Endothelial cell of umbilical vein (primary cell): ENCODE data around the gene SPACA7. TPM values are rescaled to one million over a fixed set of nuclear protein-coding genes. Genes with fewer than 3 reads are reported as not detected.

Source experiments
- BruUV-seq: library from RNA; stranded (reverse); fragments of 400-500 nt; replicated peaks from 2 replicates; lab custom pipeline; 2021; lab: Mats Ljungman, UMichigan
- CTCF ChIA-PET: fragments of 300-600, 350-600 bp; sonication (Branson Sonifier 250); formaldehyde crosslinking; loops from one replicate; lab custom pipeline; 2021; ENCODE audit warnings: antibody characterized with exemption, inconsistent platforms; lab: Charles Lee
- POLR2A ChIA-PET: fragments of 300-600, 350-600 bp; sonication (Branson Sonifier 250); formaldehyde crosslinking; loops from one replicate; lab custom pipeline; 2021; ENCODE audit warnings: antibody characterized with exemption, inconsistent platforms; lab: Charles Lee
- DNase-seq: peaks from one replicate; pipeline ENCODE4 v3.0.0-alpha.2; 2011; ENCODE audit warnings: low read depth, low spot score
- FAIRE-seq: peaks from 2 replicates; lab custom pipeline; 2011; peaks lifted over from hg19 to GRCh38; lab: Jason Lieb, UNC
- H2AFZ ChIP-seq: 2 replicates; pipeline ENCODE4 v1.6.0; 2012; ENCODE audit warnings: low read depth, low read length, control low read depth, inconsistent platforms
- H3K27ac ChIP-seq: 2 replicates; pipeline ENCODE4 v1.5.1; 2011; ENCODE audit warnings: low read depth, mild to moderate bottlenecking, control low read depth, low read length, moderate library complexity; ENCODE audit not compliant: insufficient read depth
- H3K27me3 ChIP-seq, 2 experiments: 2 replicates each; pipeline versions ENCODE4 v1.6.0 to v1.6.1; 2011; ENCODE audit warnings: low read length in 2 of 2, mixed read lengths in 1 of 2; ENCODE audit not compliant: control insufficient read depth in 2 of 2, insufficient read depth in 2 of 2
- H3K36me3 ChIP-seq, 2 experiments: 2 replicates in 1 of 2; 3 replicates in 1 of 2; pipeline ENCODE4 v1.5.1; 2011; ENCODE audit warnings: low read length in 2 of 2, mild to moderate bottlenecking in 1 of 2, moderate library complexity in 1 of 2; ENCODE audit not compliant: control insufficient read depth in 2 of 2, insufficient read depth in 2 of 2; ENCODE audit errors: extremely low read depth in 1 of 2
- H3K4me1 ChIP-seq: 3 replicates; pipeline ENCODE4 v1.5.1; 2011; ENCODE audit warnings: mild to moderate bottlenecking, low read length; ENCODE audit not compliant: control insufficient read depth, insufficient read depth; ENCODE audit errors: extremely low read depth
- H3K4me2 ChIP-seq: 2 replicates; pipeline ENCODE4 v1.6.1; 2011; ENCODE audit warnings: low read length, control low read depth, mixed read lengths; ENCODE audit not compliant: insufficient read depth
- H3K4me3 ChIP-seq, 3 experiments: fragments of 200-600 bp in 1 of 3; sonication (generic), shearing (Covaris generic) in 1 of 3; replicated peaks in 1 of 3; 2 replicates each; pipeline ENCODE4 v1.5.1; 2011 to 2016; ENCODE audit warnings: control low read depth in 3 of 3, low read length in 3 of 3, mild to moderate bottlenecking in 2 of 3, inconsistent platforms in 1 of 3, low read depth in 1 of 3, moderate library complexity in 1 of 3; ENCODE audit not compliant: insufficient read depth in 1 of 3
- H3K79me2 ChIP-seq: 2 replicates; pipeline ENCODE4 v1.6.0; 2012; ENCODE audit warnings: low read length, inconsistent platforms; ENCODE audit not compliant: control insufficient read depth, insufficient read depth
- H3K9ac ChIP-seq: replicated peaks from 2 replicates; pipeline ENCODE3; 2011; ENCODE audit warnings: low read length, control low read depth; ENCODE audit not compliant: insufficient read depth; ENCODE audit errors: extremely low read depth
- H3K9me1 ChIP-seq: replicated peaks from 3 replicates; pipeline ENCODE4 v1.6.0; 2011; ENCODE audit warnings: mild to moderate bottlenecking, low read length; ENCODE audit not compliant: control insufficient read depth, insufficient read depth; ENCODE audit errors: extremely low read depth
- H3K9me3 ChIP-seq: replicated peaks from 2 replicates; pipeline ENCODE4 v1.5.1; 2012; ENCODE audit warnings: low read length, inconsistent platforms; ENCODE audit not compliant: control insufficient read depth, insufficient read depth
- H4K20me1 ChIP-seq: replicated peaks from 2 replicates; pipeline ENCODE3; 2011; ENCODE audit warnings: mild to moderate bottlenecking, low read length; ENCODE audit not compliant: control insufficient read depth, insufficient read depth; ENCODE audit errors: extremely low read depth
- EZH2 ChIP-seq: IDR thresholded peaks from 2 replicates; pipeline ENCODE4 v1.6.1; 2012; ENCODE audit warnings: borderline replicate concordance, low read depth, mild to moderate bottlenecking, moderate library complexity, low read length, inconsistent platforms; ENCODE audit not compliant: severe bottlenecking
- FOS ChIP-seq: IDR thresholded peaks from 2 replicates; pipeline ENCODE4 v1.6.1; 2011; ENCODE audit warnings: mild to moderate bottlenecking, low read length, moderate library complexity, borderline replicate concordance; ENCODE audit not compliant: insufficient read depth
- JUN ChIP-seq: IDR thresholded peaks from 2 replicates; pipeline ENCODE4 v1.6.1; 2011; ENCODE audit warnings: borderline replicate concordance, low read depth; ENCODE audit not compliant: insufficient read length, insufficient read depth
- MYC ChIP-seq: IDR thresholded peaks from one replicate; pipeline ENCODE4 v1.6.1; 2011; ENCODE audit warnings: mild to moderate bottlenecking, low read depth, low read length
- POLR2A ChIP-seq: IDR thresholded peaks from 2 replicates; pipeline ENCODE4 v1.6.1; 2012; ENCODE audit warnings: low read depth, mild to moderate bottlenecking, control low read depth, low read length
- POLR2AphosphoS5 ChIP-seq: IDR thresholded peaks from 2 replicates; pipeline ENCODE4 v1.6.1; 2012; ENCODE audit warnings: low read depth, mild to moderate bottlenecking, control low read depth, low read length, moderate library complexity; ENCODE audit not compliant: insufficient read depth
- dilution Hi-C: fragments of 300-500 bp; cut with MboI; formaldehyde crosslinking; loops from one replicate; pipeline ENCODE4 v1.15.0; 2019; ENCODE audit warnings: low sequenced_read_pairs; ENCODE audit not compliant: extremely low pct_ligation_motif_present
- intact Hi-C: fragments of 100-400 bp; cut with micrococcal nuclease; formaldehyde crosslinking; loops from one replicate; pipeline ENCODE4 v1.10.0; 2022
- polyA plus RNA-seq, 4 experiments: library from polyadenylated mRNA; depleted of rRNA in 3 of 4; stranded (reverse) in 3 of 4; unstranded in 1 of 4; fragments of >200 nt; gene quantifications; 2 replicates each; pipeline versions ENCODE4 v1.2.1 to v1.2.3, GENCODE V29; 2011 to 2012; ENCODE audit warnings: missing spikeins in 1 of 4
- total RNA-seq: library from RNA; stranded (reverse); gene quantifications from 2 replicates; pipeline ENCODE4 v1.2.3, GENCODE V29; 2021
- TF ChIP-seq, protein P1 (sequence below): IDR thresholded peaks from 2 replicates; pipeline ENCODE4 v1.6.1; 2011; ENCODE audit not compliant: insufficient read depth, insufficient read length
- TF ChIP-seq, protein P2 (sequence below), 2 donors: IDR thresholded peaks; 1 replicate in 1 of 2; 2 replicates in 1 of 2; pipeline ENCODE4 v1.5.1; 2011; ENCODE audit warnings: low read length in 2 of 2, mild to moderate bottlenecking in 2 of 2, moderate library complexity in 2 of 2, control low read depth in 1 of 2, inconsistent platforms in 1 of 2, low read depth in 1 of 2; ENCODE audit not compliant: insufficient read depth in 1 of 2; ENCODE audit errors: extremely low read depth in 1 of 2

SPACA7 gene
- total and polyA plus RNA-seq, 2 donors (not counting 3 experiments of a cell fraction or from before 2014, with no cell fraction given), result not detected

DNA sequence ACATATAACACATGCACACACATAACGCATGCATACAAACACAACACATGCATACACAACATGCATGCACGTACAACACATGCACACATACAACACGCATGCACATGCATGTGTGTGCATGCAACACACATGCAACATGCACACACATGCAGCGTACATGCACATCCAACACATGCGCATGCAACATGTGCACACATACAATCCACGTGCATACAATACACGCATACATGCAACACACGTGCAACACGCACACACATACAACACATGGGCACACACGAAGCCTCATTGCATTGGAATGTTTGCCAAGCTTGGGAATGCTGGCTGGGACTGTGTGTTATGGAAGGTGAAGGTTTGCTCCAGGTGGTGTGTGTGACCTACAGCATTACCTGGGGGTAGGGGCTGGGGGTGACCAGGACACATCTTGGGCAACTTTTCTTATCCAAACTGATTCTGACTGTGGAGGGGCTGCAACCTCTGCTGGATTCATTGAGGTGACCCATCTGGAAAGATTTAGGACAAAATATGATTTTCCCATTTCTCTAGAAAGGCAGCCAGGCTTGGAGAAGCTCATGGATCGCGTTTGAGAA lies 58.9 kb downstream of the SPACA7 start:
- H2AFZ ChIP-seq, result no peak overlapping the region
- CTCF ChIA-PET, result no interaction called here
- no peaks in the 10 kb centered on the region for H4K20me1 ChIP-seq
- DNase-seq (no peak), FAIRE-seq (no peak)
- dilution Hi-C loops, result no loop called here
- H3K79me2 ChIP-seq, result no peaks in the 10 kb centered on the region
- H3K4me2 ChIP-seq, result no peak overlapping the region
- H3K9ac ChIP-seq, result no peak overlapping the region
- no peak overlapping the region for H3K4me3 ChIP-seq
- no peaks in the 10 kb centered on the region for H3K9me3 ChIP-seq
- no TSS peak for BruUV-seq
- TF ChIP-seq MYC (no peak), POLR2AphosphoS5 (no peak), FOS (no peak), POLR2A (no peak), JUN (no peak)
- TF ChIP-seq, protein P1, sequence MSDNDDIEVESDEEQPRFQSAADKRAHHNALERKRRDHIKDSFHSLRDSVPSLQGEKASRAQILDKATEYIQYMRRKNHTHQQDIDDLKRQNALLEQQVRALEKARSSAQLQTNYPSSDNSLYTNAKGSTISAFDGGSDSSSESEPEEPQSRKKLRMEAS, result peak; percentile 32
- no peaks in the 10 kb centered on the region for H3K4me1 ChIP-seq
- no peaks in the 10 kb centered on the region for H3K9me1 ChIP-seq
- POLR2A ChIA-PET, result no interaction called here
- H3K27ac ChIP-seq, result no peak overlapping the region
- no peaks in the 10 kb centered on the region for H3K36me3 ChIP-seq
- no peaks in the 10 kb centered on the region for H3K27me3 ChIP-seq
- intact Hi-C loops, result no loop called here

DNA sequence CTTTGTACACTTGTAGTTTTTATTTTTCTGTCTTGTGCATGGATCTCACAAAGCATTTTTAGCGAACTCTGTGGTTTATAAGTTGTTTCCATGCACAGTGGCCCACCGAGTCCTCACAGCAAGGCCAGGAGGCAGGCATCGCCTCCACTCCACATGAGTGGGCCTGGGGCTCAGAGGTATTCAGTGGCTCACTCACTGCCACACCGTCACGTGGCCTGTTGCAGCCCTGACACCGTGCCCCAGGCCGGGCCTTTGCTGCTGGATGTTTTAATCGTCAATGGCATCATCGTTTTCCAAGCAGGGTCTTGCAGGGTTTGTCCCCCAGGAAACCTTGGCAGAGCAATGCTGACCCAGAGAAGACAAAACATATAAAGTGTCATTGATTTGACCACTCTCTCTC lies 59.8 kb downstream of the SPACA7 start:
- POLR2A ChIA-PET, result no interaction called here
- CTCF ChIA-PET, result no interaction called here
- DNase-seq (no peak), FAIRE-seq (no peak)
- Histone ChIP-seq H3K9me3 (no peaks in the 10 kb centered on the region), H3K9ac (no peak overlapping the region), H3K4me3 (no peak overlapping the region), H2AFZ (no peak overlapping the region), H3K9me1 (no peaks in the 10 kb centered on the region), H3K27ac (no peak overlapping the region), H3K4me1 (no peaks in the 10 kb centered on the region), H4K20me1 (no peaks in the 10 kb centered on the region), H3K27me3 (no peaks in the 10 kb centered on the region), H3K4me2 (no peak overlapping the region), H3K36me3 (no peaks in the 10 kb centered on the region), H3K79me2 (no peaks in the 10 kb centered on the region)
- TF ChIP-seq EZH2 (no peak), JUN (no peak)
- TF ChIP-seq, protein P2, sequence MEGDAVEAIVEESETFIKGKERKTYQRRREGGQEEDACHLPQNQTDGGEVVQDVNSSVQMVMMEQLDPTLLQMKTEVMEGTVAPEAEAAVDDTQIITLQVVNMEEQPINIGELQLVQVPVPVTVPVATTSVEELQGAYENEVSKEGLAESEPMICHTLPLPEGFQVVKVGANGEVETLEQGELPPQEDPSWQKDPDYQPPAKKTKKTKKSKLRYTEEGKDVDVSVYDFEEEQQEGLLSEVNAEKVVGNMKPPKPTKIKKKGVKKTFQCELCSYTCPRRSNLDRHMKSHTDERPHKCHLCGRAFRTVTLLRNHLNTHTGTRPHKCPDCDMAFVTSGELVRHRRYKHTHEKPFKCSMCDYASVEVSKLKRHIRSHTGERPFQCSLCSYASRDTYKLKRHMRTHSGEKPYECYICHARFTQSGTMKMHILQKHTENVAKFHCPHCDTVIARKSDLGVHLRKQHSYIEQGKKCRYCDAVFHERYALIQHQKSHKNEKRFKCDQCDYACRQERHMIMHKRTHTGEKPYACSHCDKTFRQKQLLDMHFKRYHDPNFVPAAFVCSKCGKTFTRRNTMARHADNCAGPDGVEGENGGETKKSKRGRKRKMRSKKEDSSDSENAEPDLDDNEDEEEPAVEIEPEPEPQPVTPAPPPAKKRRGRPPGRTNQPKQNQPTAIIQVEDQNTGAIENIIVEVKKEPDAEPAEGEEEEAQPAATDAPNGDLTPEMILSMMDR (IDR thresholded peaks at IDR 0.05; ENCODE audit: extremely low read depth in 1 of 2, insufficient read depth in 1 of 2, low read depth in 1 of 2, low read length in 2 of 2), result no peak
- intact Hi-C loops, result no loop called here
- dilution Hi-C loops, result no loop called here
- no TSS peak for BruUV-seq
